HCT116 (cell line): ENCODE data around the gene CKAP2L. TPM values are rescaled to one million over a fixed set of nuclear protein-coding genes. Genes with fewer than 3 reads are reported as not detected.

Experiments used
- ATAC-seq: fragments of 200-7000 bp; cut with Tn5 transposase; 2 replicates; pipeline ENCODE4 v1.9.1; 2020; ENCODE audit warnings: mild to moderate bottlenecking, moderate library complexity
- BruUV-seq: library from RNA; stranded (reverse); fragments of 400-500 nt; replicated peaks from 2 replicates; lab custom pipeline; 2021; lab: Mats Ljungman, UMichigan
- CTCF ChIA-PET: fragments of 300-600 bp; sonication (Branson Sonifier 250); formaldehyde crosslinking; loops from one replicate; lab custom pipeline; 2021; ENCODE audit warnings: antibody characterized with exemption; lab: Charles Lee
- POLR2A ChIA-PET: fragments of 300-600, 350-600 bp; sonication (Branson Sonifier 250); formaldehyde crosslinking; loops from one replicate; lab custom pipeline; 2021; ENCODE audit warnings: antibody characterized with exemption; lab: Charles Lee
- RAD21 ChIA-PET, 2 experiments: fragments of 300-600 bp; sonication (Branson Sonifier 250); formaldehyde crosslinking; loops; one replicate each; lab custom pipeline; 2023; ENCODE audit warnings: low total read pairs in 2 of 2; ENCODE audit not compliant: uncharacterized antibody in 2 of 2, unreplicated experiment in 2 of 2, low non-redundant PET in 1 of 2; lab: Charles Lee
- DNase-seq: peaks from one replicate; pipeline ENCODE4 v3.0.0-alpha.2; 2010; ENCODE audit warnings: low read depth, low spot score
- H2AFZ ChIP-seq: fragments of 200-600 bp; shearing (Covaris generic), sonication (generic); 2 replicates; pipeline ENCODE4 v1.6.1; 2017; ENCODE audit warnings: low read depth, mixed run types, mixed read lengths, antibody characterized with exemption, low read length; ENCODE audit not compliant: poor library complexity, severe bottlenecking
- H3K27ac ChIP-seq: 2 replicates; pipeline ENCODE4 v1.5.1; 2012; ENCODE audit warnings: low read depth, low read length
- H3K27me3 ChIP-seq: fragments of 200-600 bp; sonication (generic); 2 replicates; pipeline ENCODE4 v1.6.1; 2016; ENCODE audit warnings: mixed run types, low read length, mixed read lengths; ENCODE audit not compliant: insufficient read depth
- H3K36me3 ChIP-seq, 2 experiments: fragments of 200-500 bp in 1 of 2; fragments of 200-600 bp in 1 of 2; sonication (Bioruptor generic) in 1 of 2; sonication (generic) in 1 of 2; 2 replicates each; pipeline versions ENCODE4 v1.5.1 to v1.6.1; 2014 to 2016; ENCODE audit warnings: low read length in 2 of 2, inconsistent platforms in 1 of 2, mixed read lengths in 1 of 2, mixed run types in 1 of 2; ENCODE audit not compliant: insufficient read depth in 2 of 2, control insufficient read depth in 1 of 2
- H3K4me1 ChIP-seq, 2 experiments: fragments of 200-600 bp in 1 of 2; sonication (generic) in 1 of 2; 2 replicates each; pipeline versions ENCODE4 v1.5.1 to v1.6.1; 2012 to 2017; ENCODE audit warnings: low read length in 2 of 2, inconsistent platforms in 1 of 2, mild to moderate bottlenecking in 1 of 2, mixed read lengths in 1 of 2, mixed run types in 1 of 2, moderate library complexity in 1 of 2; ENCODE audit not compliant: insufficient read depth in 2 of 2, control insufficient read depth in 1 of 2
- H3K4me2 ChIP-seq: fragments of 200-600 bp; sonication (generic); 2 replicates; pipeline ENCODE4 v1.6.1; 2017; ENCODE audit warnings: mixed run types, low read length, mixed read lengths
- H3K4me3 ChIP-seq, 2 experiments: fragments of 200-600 bp in 1 of 2; sonication (generic) in 1 of 2; replicated peaks in 1 of 2; 2 replicates each; pipeline ENCODE4 v1.5.1; 2011 to 2016; ENCODE audit warnings: low read length in 2 of 2, control low read depth in 1 of 2, low read depth in 1 of 2, mild to moderate bottlenecking in 1 of 2, mixed read lengths in 1 of 2, mixed run types in 1 of 2
- H3K79me2 ChIP-seq: fragments of 200-600 bp; sonication (generic); 2 replicates; pipeline ENCODE4 v1.6.1; 2017; ENCODE audit warnings: mild to moderate bottlenecking, mixed run types, low read length, moderate library complexity, mixed read lengths; ENCODE audit not compliant: insufficient read depth
- H3K9ac ChIP-seq: fragments of 200-600 bp; sonication (generic); 2 replicates; pipeline ENCODE4 v1.6.1; 2016; ENCODE audit warnings: low read length, mixed read lengths
- H3K9me2 ChIP-seq: fragments of 200-600 bp; sonication (generic), shearing (Covaris generic); 2 replicates; pipeline ENCODE4 v1.6.1; 2017; ENCODE audit warnings: mixed run types, mild to moderate bottlenecking, moderate library complexity; ENCODE audit not compliant: insufficient read depth
- H3K9me3 ChIP-seq, 2 experiments: fragments of 200-500 bp in 1 of 2; fragments of 200-600 bp in 1 of 2; sonication (Bioruptor generic) in 1 of 2; sonication (generic) in 1 of 2; 2 replicates each; pipeline ENCODE4 v1.6.1; 2014 to 2017; ENCODE audit warnings: low read length in 2 of 2, mixed read lengths in 2 of 2, inconsistent platforms in 1 of 2, low read depth in 1 of 2, mild to moderate bottlenecking in 1 of 2, mixed run types in 1 of 2, moderate library complexity in 1 of 2; ENCODE audit not compliant: control insufficient read depth in 1 of 2, insufficient read depth in 1 of 2
- H4K20me1 ChIP-seq: fragments of 200-600 bp; sonication (generic), shearing (Covaris generic); 2 replicates; pipeline ENCODE4 v1.6.1; 2017; ENCODE audit warnings: mixed run types, mild to moderate bottlenecking, moderate library complexity; ENCODE audit not compliant: insufficient read depth
- RAD21 ChIP-seq: IDR thresholded peaks from 2 replicates; pipeline ENCODE4 v1.6.1; 2012; ENCODE audit warnings: low read depth, mild to moderate bottlenecking
- SIN3A ChIP-seq: IDR thresholded peaks from 2 replicates; pipeline ENCODE4 v1.6.1; 2012; ENCODE audit warnings: low read depth
- intact Hi-C: fragments of 100-400 bp; cut with micrococcal nuclease; formaldehyde crosslinking; loops from 2 replicates; pipeline ENCODE4 v1.10.0; 2022
- total RNA-seq: library from RNA; stranded (reverse); gene quantifications from one replicate; pipeline ENCODE4 v1.2.1, GENCODE V29; 2021; ENCODE audit not compliant: unreplicated experiment
- TF ChIP-seq, protein P1 (sequence below): IDR thresholded peaks from 2 replicates; pipeline ENCODE4 v1.6.1; 2012; ENCODE audit warnings: low read depth
- TF ChIP-seq, protein P2 (sequence below): IDR thresholded peaks from 2 replicates; pipeline ENCODE4 v1.6.1; 2012
- TF ChIP-seq, protein P3 (sequence below), 3 experiments: fragments of 200-600 bp in 1 of 3; sonication (generic) in 1 of 3; IDR thresholded peaks in 2 of 3; conservative IDR thresholded peaks in 1 of 3; 2 replicates each; pipeline ENCODE4 v1.5.1; 2012 to 2017; ENCODE audit warnings: low read depth in 2 of 3, low read length in 2 of 3, antibody characterized with exemption in 1 of 3, borderline replicate concordance in 1 of 3, control low read depth in 1 of 3, mild to moderate bottlenecking in 1 of 3, mixed read lengths in 1 of 3, mixed run types in 1 of 3, moderate library complexity in 1 of 3; ENCODE audit not compliant: insufficient read depth in 1 of 3

CKAP2L gene
- total RNA-seq, 1 experiment from 2014 or later = 27.5 TPM

DNA sequence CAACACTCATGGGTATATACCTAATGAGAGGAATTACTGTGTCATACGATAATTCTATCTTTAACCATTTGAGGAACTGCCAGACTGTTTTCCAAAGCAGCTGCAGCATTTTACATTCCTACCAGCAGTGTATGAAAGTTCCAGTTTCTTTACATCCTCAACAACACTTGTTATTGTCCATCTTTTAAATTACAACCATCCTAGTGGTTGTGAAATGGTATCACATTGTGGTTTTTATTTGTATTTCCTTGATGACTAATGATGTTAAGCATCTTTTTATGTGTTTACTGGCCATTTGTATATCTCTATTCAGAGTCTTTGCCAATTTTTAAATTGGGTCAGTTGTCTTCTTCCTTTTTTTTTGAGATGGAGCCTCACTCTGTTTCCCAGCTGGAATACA lies 4.0 kb upstream of the CKAP2L start:
- TF ChIP-seq, protein P1, sequence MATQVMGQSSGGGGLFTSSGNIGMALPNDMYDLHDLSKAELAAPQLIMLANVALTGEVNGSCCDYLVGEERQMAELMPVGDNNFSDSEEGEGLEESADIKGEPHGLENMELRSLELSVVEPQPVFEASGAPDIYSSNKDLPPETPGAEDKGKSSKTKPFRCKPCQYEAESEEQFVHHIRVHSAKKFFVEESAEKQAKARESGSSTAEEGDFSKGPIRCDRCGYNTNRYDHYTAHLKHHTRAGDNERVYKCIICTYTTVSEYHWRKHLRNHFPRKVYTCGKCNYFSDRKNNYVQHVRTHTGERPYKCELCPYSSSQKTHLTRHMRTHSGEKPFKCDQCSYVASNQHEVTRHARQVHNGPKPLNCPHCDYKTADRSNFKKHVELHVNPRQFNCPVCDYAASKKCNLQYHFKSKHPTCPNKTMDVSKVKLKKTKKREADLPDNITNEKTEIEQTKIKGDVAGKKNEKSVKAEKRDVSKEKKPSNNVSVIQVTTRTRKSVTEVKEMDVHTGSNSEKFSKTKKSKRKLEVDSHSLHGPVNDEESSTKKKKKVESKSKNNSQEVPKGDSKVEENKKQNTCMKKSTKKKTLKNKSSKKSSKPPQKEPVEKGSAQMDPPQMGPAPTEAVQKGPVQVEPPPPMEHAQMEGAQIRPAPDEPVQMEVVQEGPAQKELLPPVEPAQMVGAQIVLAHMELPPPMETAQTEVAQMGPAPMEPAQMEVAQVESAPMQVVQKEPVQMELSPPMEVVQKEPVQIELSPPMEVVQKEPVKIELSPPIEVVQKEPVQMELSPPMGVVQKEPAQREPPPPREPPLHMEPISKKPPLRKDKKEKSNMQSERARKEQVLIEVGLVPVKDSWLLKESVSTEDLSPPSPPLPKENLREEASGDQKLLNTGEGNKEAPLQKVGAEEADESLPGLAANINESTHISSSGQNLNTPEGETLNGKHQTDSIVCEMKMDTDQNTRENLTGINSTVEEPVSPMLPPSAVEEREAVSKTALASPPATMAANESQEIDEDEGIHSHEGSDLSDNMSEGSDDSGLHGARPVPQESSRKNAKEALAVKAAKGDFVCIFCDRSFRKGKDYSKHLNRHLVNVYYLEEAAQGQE = no peak
- TF ChIP-seq SIN3A (no peak), RAD21 (no peak)
- TF ChIP-seq, protein P2, sequence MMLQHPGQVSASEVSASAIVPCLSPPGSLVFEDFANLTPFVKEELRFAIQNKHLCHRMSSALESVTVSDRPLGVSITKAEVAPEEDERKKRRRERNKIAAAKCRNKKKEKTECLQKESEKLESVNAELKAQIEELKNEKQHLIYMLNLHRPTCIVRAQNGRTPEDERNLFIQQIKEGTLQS = no peak
- TF ChIP-seq, protein P3, sequence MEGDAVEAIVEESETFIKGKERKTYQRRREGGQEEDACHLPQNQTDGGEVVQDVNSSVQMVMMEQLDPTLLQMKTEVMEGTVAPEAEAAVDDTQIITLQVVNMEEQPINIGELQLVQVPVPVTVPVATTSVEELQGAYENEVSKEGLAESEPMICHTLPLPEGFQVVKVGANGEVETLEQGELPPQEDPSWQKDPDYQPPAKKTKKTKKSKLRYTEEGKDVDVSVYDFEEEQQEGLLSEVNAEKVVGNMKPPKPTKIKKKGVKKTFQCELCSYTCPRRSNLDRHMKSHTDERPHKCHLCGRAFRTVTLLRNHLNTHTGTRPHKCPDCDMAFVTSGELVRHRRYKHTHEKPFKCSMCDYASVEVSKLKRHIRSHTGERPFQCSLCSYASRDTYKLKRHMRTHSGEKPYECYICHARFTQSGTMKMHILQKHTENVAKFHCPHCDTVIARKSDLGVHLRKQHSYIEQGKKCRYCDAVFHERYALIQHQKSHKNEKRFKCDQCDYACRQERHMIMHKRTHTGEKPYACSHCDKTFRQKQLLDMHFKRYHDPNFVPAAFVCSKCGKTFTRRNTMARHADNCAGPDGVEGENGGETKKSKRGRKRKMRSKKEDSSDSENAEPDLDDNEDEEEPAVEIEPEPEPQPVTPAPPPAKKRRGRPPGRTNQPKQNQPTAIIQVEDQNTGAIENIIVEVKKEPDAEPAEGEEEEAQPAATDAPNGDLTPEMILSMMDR (IDR thresholded peaks at IDR 0.05 in 2 of 3, conservative IDR thresholded peaks at IDR 0.05 in 1 of 3; ENCODE audit: borderline replicate concordance in 1 of 3, insufficient read depth in 1 of 3, low read depth in 2 of 3, low read length in 2 of 3) = peak in 2 of 3 experiments; percentile 18 to 47; a peak in 2 of 6 replicates
- no peak overlapping the region for H3K4me2 ChIP-seq
- no peaks in the 10 kb centered on the region for H3K9me3 ChIP-seq
- peaks cover 0 to 16% of the 10 kb centered on the region in 2 experiments; a peak in 2 of 4 replicates for H3K4me1 ChIP-seq
- H3K9ac ChIP-seq = no peak overlapping the region
- H3K36me3 ChIP-seq = no peaks in the 10 kb centered on the region
- no peak overlapping the region for H3K4me3 ChIP-seq
- H3K9me2 ChIP-seq = no peaks in the 10 kb centered on the region
- RAD21 ChIA-PET = no interaction called here
- BruUV-seq = no TSS peak
- no peaks in the 10 kb centered on the region for H4K20me1 ChIP-seq
- intact Hi-C loops = no loop called here
- POLR2A ChIA-PET = no interaction called here
- no peak overlapping the region for H3K27ac ChIP-seq
- H3K27me3 ChIP-seq = no peaks in the 10 kb centered on the region
- H3K79me2 ChIP-seq = peaks cover 8% of the 10 kb centered on the region
- no peak overlapping the region for H2AFZ ChIP-seq
- CTCF ChIA-PET = no interaction called here
- ATAC-seq (no peak), DNase-seq (no peak)
